Inflammatory macrophage (primary cell): ENCODE measurements around the gene RAX2.
"Not testable (repeated sequence)": the region's sequence is repeated elsewhere in the genome, so short reads cannot be mapped to it uniquely, and the experiment has no call there.

Experiments used
- DNase-seq, 2 donors: peaks; one replicate each; pipeline ENCODE4 v3.0.0-alpha.2; 2020 to 2022

The RAX2 gene

GRCh38 chr19:3760871-3761361 is 11.1 kb downstream of the RAX2 start:
- DNase-seq = no peak

GRCh38 chr19:3759482-3760254 is 12.4 kb downstream of the RAX2 start:
- DNase-seq = no peak

- DNase-seq = not testable (repeated sequence)
Observed at GRCh38 chr19:3758297-3758696, 13.7 kb downstream of the RAX2 start.

GRCh38 chr19:3757705-3758104 is 14.3 kb downstream of the RAX2 start:
- not testable (repeated sequence) for DNase-seq

- DNase-seq = no peak
Observed at GRCh38 chr19:3753631-3754410, 18.2 kb downstream of the RAX2 start.

- DNase-seq = no peak
Observed at GRCh38 chr19:3752492-3752891, 19.5 kb downstream of the RAX2 start.

GRCh38 chr19:3751236-3751635 is 20.8 kb downstream of the RAX2 start:
- no peak for DNase-seq

GRCh38 chr19:3750211-3750610 is 21.8 kb downstream of the RAX2 start:
- DNase-seq = no peak

GRCh38 chr19:3748965-3749364 is 23.1 kb downstream of the RAX2 start:
- DNase-seq = no peak

- DNase-seq = no peak
Observed at GRCh38 chr19:3746371-3747056, 25.5 kb downstream of the RAX2 start.

GRCh38 chr19:3745363-3746045 is 26.5 kb downstream of the RAX2 start:
- DNase-seq = no peak

- DNase-seq = peak; percentile 16 to 26
Observed at GRCh38 chr19:3743486-3743885, 28.5 kb downstream of the RAX2 start.

- no peak for DNase-seq
Observed at GRCh38 chr19:3740431-3740830, 31.6 kb downstream of the RAX2 start.

GRCh38 chr19:3738477-3739220 is 33.4 kb downstream of the RAX2 start:
- DNase-seq = no peak

GRCh38 chr19:3737487-3738205 is 34.4 kb downstream of the RAX2 start:
- no peak for DNase-seq

- DNase-seq = no peak
Observed at GRCh38 chr19:3736106-3736724, 35.8 kb downstream of the RAX2 start.

- no peak for DNase-seq
Observed at GRCh38 chr19:3734310-3734600, 37.8 kb downstream of the RAX2 start.

GRCh38 chr19:3733549-3734309 is 38.3 kb downstream of the RAX2 start:
- DNase-seq = no peak

- DNase-seq = no peak
Observed at GRCh38 chr19:3732108-3732507, 39.9 kb downstream of the RAX2 start.

GRCh38 chr19:3730457-3730958 is 41.5 kb downstream of the RAX2 start:
- DNase-seq = no peak
